GM12878 (cell line): ENCODE results near the gene WWTR1.

ENCODE experiments used
- FOXK2 ChIP-seq: fragments of 450-650 bp; IDR thresholded peaks from 2 replicates; pipeline ENCODE4 v1.6.1; 2017; ENCODE audit warnings: mild to moderate bottlenecking, moderate library complexity
- HDGF ChIP-seq: fragments of 450-650 bp; IDR thresholded peaks from 2 replicates; pipeline ENCODE4 v1.6.1; 2016; ENCODE audit warnings: antibody characterized with exemption
- MEF2A ChIP-seq: IDR thresholded peaks from 2 replicates; pipeline ENCODE4 v1.6.1; 2011; ENCODE audit warnings: low read depth, mild to moderate bottlenecking, low read length, moderate library complexity; ENCODE audit not compliant: insufficient read depth
- NRF1 ChIP-seq: conservative IDR thresholded peaks from 2 replicates; pipeline ENCODE4 v1.6.1; 2011; ENCODE audit warnings: mild to moderate bottlenecking, low read depth, low read length, improper control_type of control experiment
- SREBF2 ChIP-seq: IDR thresholded peaks from 2 replicates; pipeline ENCODE4 v1.6.1; 2012; ENCODE audit warnings: mild to moderate bottlenecking, low read length
- TBL1XR1 ChIP-seq: IDR thresholded peaks from 2 replicates; pipeline ENCODE4 v1.6.1; 2012; ENCODE audit warnings: low read depth, low read length, improper control_type of control experiment

DNA sequence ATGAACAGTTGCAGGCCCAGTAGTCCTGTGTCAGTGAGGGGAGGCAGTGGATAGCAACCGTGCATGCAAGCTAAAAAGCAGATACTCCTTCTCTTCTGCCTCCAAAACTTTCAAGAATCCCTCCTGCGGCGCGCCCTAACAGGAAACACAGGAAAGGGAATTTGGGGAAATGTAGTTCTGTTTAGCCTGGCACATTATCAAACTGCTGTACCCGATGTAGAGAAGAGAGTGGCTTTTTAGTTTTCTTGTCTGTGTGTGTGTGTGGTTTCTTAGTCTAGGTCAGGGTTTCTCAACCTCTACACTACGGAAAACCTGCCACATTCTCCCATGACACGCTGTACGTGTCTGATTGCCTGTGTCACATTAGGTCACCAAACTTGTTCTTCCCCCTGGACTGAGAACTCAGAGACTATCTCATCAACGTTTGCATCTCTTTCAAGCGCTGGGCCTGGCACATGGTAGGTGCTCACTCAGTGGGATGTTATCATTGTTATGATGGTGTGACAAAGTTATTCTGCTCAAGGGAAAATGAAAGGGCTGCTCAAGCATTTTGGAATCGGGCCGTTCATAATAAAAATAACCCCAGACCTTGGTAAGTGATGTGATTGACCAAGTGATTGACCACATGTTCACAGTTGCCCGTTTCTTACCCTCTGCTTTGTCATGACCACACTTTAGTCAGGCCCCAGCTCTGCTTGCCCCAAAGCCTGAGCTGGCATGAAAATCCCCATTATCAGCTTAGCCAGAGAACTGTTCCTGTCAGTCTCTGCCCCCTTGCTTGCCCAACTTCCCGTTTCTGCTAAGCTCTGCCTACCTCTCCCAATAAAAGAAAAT lies 150.1 kb downstream of the WWTR1 start:
- TF ChIP-seq HDGF, result no peak
- TF ChIP-seq FOXK2, result no peak
- TF ChIP-seq SREBF2, result no peak
- no peak for TF ChIP-seq TBL1XR1
- TF ChIP-seq NRF1, result no peak
- TF ChIP-seq MEF2A, result no peak
